B cell (primary cell): ENCODE results near the gene ZNF669. TPM values are rescaled to one million over a fixed set of nuclear protein-coding genes. Genes with fewer than 3 reads are reported as not detected.
"Not testable (repeated sequence)": the region's sequence is repeated elsewhere in the genome, so short reads cannot be mapped to it uniquely, and the experiment has no call there.

ENCODE experiments used
- ATAC-seq: fragments of 200-7000 bp; cut with Tn5 transposase; one replicate; pipeline ENCODE4 v1.10.0; 2021; ENCODE audit warnings: low read depth, mild to moderate bottlenecking, moderate number of reproducible peaks, moderate library complexity
- CTCF ChIA-PET: fragments of 350-600 bp; sonication (Branson Sonifier 250); formaldehyde crosslinking; loops from one replicate; lab custom pipeline; 2021; ENCODE audit warnings: antibody characterized with exemption, inconsistent platforms; lab: Charles Lee
- POLR2A ChIA-PET: fragments of 350-600 bp; sonication (Branson Sonifier 250); formaldehyde crosslinking; loops from one replicate; lab custom pipeline; 2021; ENCODE audit warnings: antibody characterized with exemption; lab: Charles Lee
- DNase-seq: peaks from one replicate; pipeline ENCODE4 v3.0.0; 2013
- H2AFZ ChIP-seq: 2 replicates; pipeline ENCODE4 v1.6.1; 2012; ENCODE audit warnings: mild to moderate bottlenecking, low read depth, low read length; ENCODE audit not compliant: insufficient read depth, poor library complexity, severe bottlenecking
- H3K27ac ChIP-seq, 2 donors: 1 replicate in 1 of 2; 2 replicates in 1 of 2; pipeline ENCODE4 v1.5.1; 2012 to 2013; ENCODE audit warnings: low read length in 2 of 2, mild to moderate bottlenecking in 2 of 2, moderate library complexity in 1 of 2
- H3K27me3 ChIP-seq, 4 experiments: fragments of 200-600 bp in 1 of 4; sonication (generic) in 1 of 4; replicated peaks in 1 of 4; 1 replicate in 2 of 4; 2 replicates in 2 of 4; pipeline versions ENCODE4 v1.6.1 to v1.7.0; 2013 to 2016; ENCODE audit warnings: low read length in 3 of 4, mild to moderate bottlenecking in 2 of 4, mixed read lengths in 1 of 4, moderate library complexity in 1 of 4; ENCODE audit not compliant: insufficient read depth in 4 of 4, control insufficient read depth in 3 of 4; ENCODE audit errors: control extremely low read depth in 1 of 4
- H3K36me3 ChIP-seq, 2 experiments: replicated peaks in 1 of 2; 1 replicate in 1 of 2; 2 replicates in 1 of 2; pipeline versions ENCODE4 v1.6.1 to v1.7.1; 2013; ENCODE audit warnings: low read length in 1 of 2; ENCODE audit not compliant: insufficient read depth in 2 of 2, control insufficient read depth in 1 of 2; ENCODE audit errors: control extremely low read depth in 1 of 2, extremely low read depth in 1 of 2
- H3K4me1 ChIP-seq, 2 donors: fragments of 200-600 bp in 1 of 2; sonication (generic) in 1 of 2; 1 replicate in 1 of 2; 2 replicates in 1 of 2; pipeline versions ENCODE4 v1.5.1 to v1.6.1; 2013 to 2017; ENCODE audit warnings: low read length in 2 of 2; ENCODE audit not compliant: control insufficient read depth in 2 of 2, insufficient read depth in 2 of 2
- H3K4me2 ChIP-seq: replicated peaks from 2 replicates; pipeline ENCODE3; 2012; ENCODE audit warnings: mild to moderate bottlenecking, low read depth, low read length; ENCODE audit not compliant: poor library complexity, severe bottlenecking
- H3K4me3 ChIP-seq, 5 experiments: fragments of 200-600 bp in 1 of 5; sonication (generic) in 1 of 5; 1 replicate in 3 of 5; 2 replicates in 2 of 5; pipeline versions ENCODE4 v1.5.1 to v1.7.0; 2011 to 2016; ENCODE audit warnings: low read length in 4 of 5, mild to moderate bottlenecking in 4 of 5, low read depth in 2 of 5, control low read depth in 1 of 5, moderate library complexity in 1 of 5; ENCODE audit not compliant: insufficient read depth in 1 of 5; ENCODE audit errors: control extremely low read depth in 1 of 5, extremely low read depth in 1 of 5
- H3K79me2 ChIP-seq: fragments of 200-600 bp; sonication (generic); one replicate; pipeline ENCODE4 v1.6.0; 2016; ENCODE audit warnings: low read length; ENCODE audit not compliant: control insufficient read depth, insufficient read depth
- H3K9ac ChIP-seq: fragments of 200-600 bp; sonication (generic); 2 replicates; pipeline ENCODE4 v1.6.1; 2017; ENCODE audit warnings: mild to moderate bottlenecking, low read length, moderate library complexity
- H3K9me3 ChIP-seq, 3 donors: one replicate each; pipeline versions ENCODE4 v1.6.1 to v1.7.1; 2013; ENCODE audit warnings: low read length in 2 of 3; ENCODE audit not compliant: control insufficient read depth in 2 of 3, insufficient read depth in 1 of 3; ENCODE audit errors: control extremely low read depth in 1 of 3
- H4K20me1 ChIP-seq: 2 replicates; pipeline ENCODE4 v1.6.0; 2012; ENCODE audit warnings: mild to moderate bottlenecking, low read length; ENCODE audit not compliant: insufficient read depth, control insufficient read depth, poor library complexity, severe bottlenecking
- H3K27ac Mint-ChIP-seq: one replicate; pipeline ENCODE4 v1.8.0; 2021; ENCODE audit warnings: mixed read lengths
- H3K27me3 Mint-ChIP-seq: one replicate; pipeline ENCODE4 v1.8.0; 2021; ENCODE audit warnings: mixed read lengths
- H3K4me1 Mint-ChIP-seq: one replicate; pipeline ENCODE4 v1.8.0; 2021; ENCODE audit warnings: mixed read lengths
- H3K4me3 Mint-ChIP-seq: one replicate; pipeline ENCODE4 v1.8.0; 2021; ENCODE audit warnings: mixed read lengths
- H3K9me3 Mint-ChIP-seq: one replicate; pipeline ENCODE4 v1.8.0; 2022; ENCODE audit warnings: mixed read lengths; ENCODE audit not compliant: insufficient read depth
- CTCF ChIP-seq: fragments of 200-600 bp; IDR thresholded peaks from one replicate; pipeline ENCODE4 v1.8.0; 2022; ENCODE audit warnings: antibody characterized with exemption, mild to moderate bottlenecking
- EZH2 ChIP-seq: IDR thresholded peaks from 2 replicates; pipeline ENCODE4 v1.6.1; 2012; ENCODE audit warnings: borderline replicate concordance, low read depth, mild to moderate bottlenecking, moderate library complexity, low read length; ENCODE audit not compliant: insufficient read depth, poor library complexity, severe bottlenecking
- WGBS: methylation state at CpG from one replicate; pipeline ENCODE4 v1.1.5; 2013; ENCODE audit warnings: missing lambda C conversion rate; ENCODE audit not compliant: insufficient coverage; 5-methylcytosine and 5-hydroxymethylcytosine counted together
- intact Hi-C: fragments of 100-400 bp; cut with micrococcal nuclease; formaldehyde crosslinking; loops from one replicate; pipeline ENCODE4 v1.10.0; 2022
- polyA plus RNA-seq: library from polyadenylated mRNA; depleted of rRNA; stranded (reverse); fragments of >200 nt; gene quantifications from 2 replicates; pipeline ENCODE4 v1.2.3, GENCODE V29; 2012
- total RNA-seq, 2 donors: library from RNA; stranded (reverse); fragments of 120-200 nt in 1 of 2; gene quantifications; 1 replicate in 1 of 2; 2 replicates in 1 of 2; pipeline versions ENCODE4 v1.2.3 to v1.2.4, GENCODE V29; 2013 to 2022

The ZNF669 gene
- total and polyA plus RNA-seq, 2 donors (not counting 1 experiment from before 2014, with no cell fraction given), result 16.3 to 20.8 TPM

GRCh38 chr1:247131236-247131635 lies 27.1 kb upstream of the ZNF669 start:
- Histone ChIP-seq H2AFZ (no peak overlapping the region), H3K4me1 (peaks cover 0 to 3% of the 10 kb centered on the region in 2 donors), H3K36me3 (no peaks in the 10 kb centered on the region), H3K27me3 (no peaks in the 10 kb centered on the region), H3K9me3 (peaks cover 5 to 28% (median 18%) of the 10 kb centered on the region in 3 donors), H3K79me2 (peaks cover 16% of the 10 kb centered on the region), H4K20me1 (peaks cover 4% of the 10 kb centered on the region), H3K4me2 (no peak overlapping the region), H3K9ac (no peak overlapping the region), H3K27ac (no peak overlapping the region), H3K4me3 (no peak overlapping the region)
- ChIA-PET CTCF (no interaction called here), POLR2A (no interaction called here)
- Mint-ChIP-seq H3K4me3 (no peak overlapping the region), H3K27me3 (no peaks in the 10 kb centered on the region), H3K4me1 (peaks cover 7% of the 10 kb centered on the region), H3K27ac (no peak overlapping the region), H3K9me3 (peaks cover 19% of the 10 kb centered on the region)
- DNase-seq (no peak), ATAC-seq (no peak)
- TF ChIP-seq CTCF, result no peak
- no peak for TF ChIP-seq EZH2
- 99% methylated on average over 10 of the region's 10 CpGs for WGBS
- intact Hi-C loops, result no loop called here

GRCh38 chr1:247127519-247128282 lies 23.5 kb upstream of the ZNF669 start:
- peak overlapping the region in 3 of 5 experiments; percentile 23 to 36 (median 26) for H3K4me3 ChIP-seq
- H4K20me1 ChIP-seq, H3K36me3 ChIP-seq, CTCF ChIA-PET, H3K9me3 Mint-ChIP-seq, H3K27me3 ChIP-seq, ATAC-seq, H3K27me3 Mint-ChIP-seq, H3K27ac ChIP-seq, H3K9ac ChIP-seq, H3K4me1 Mint-ChIP-seq, H2AFZ ChIP-seq, H3K4me1 ChIP-seq, DNase-seq: not testable (repeated sequence)
- peaks cover 16% of the 10 kb centered on the region for H3K79me2 ChIP-seq
- peak overlapping the region; percentile 83 for H3K4me3 Mint-ChIP-seq
- intact Hi-C loops, result loop anchor here (2.0 kb wide), 1 partner anchor 41 kb away; no protein-coding TSS in a partner anchor
- POLR2A ChIA-PET, result interaction anchor here (0.7 kb wide), 1 partner anchor 41 kb away, joined by 3 read pairs; no protein-coding TSS in a partner anchor
- peaks cover under 1 to 22% (median 2%) of the 10 kb centered on the region in 3 donors for H3K9me3 ChIP-seq
- H3K4me2 ChIP-seq, result peak overlapping the region; percentile 42
- peak overlapping the region; percentile 81 for H3K27ac Mint-ChIP-seq
- WGBS, result 34% methylated on average over 4 of the region's 18 CpGs

GRCh38 chr1:247126601-247127000 lies 22.4 kb upstream of the ZNF669 start:
- ATAC-seq, result peak; percentile 46
- H3K79me2 ChIP-seq, result peaks cover 12% of the 10 kb centered on the region
- H3K9ac ChIP-seq, H2AFZ ChIP-seq, DNase-seq, intact Hi-C loops, H3K4me2 ChIP-seq, POLR2A ChIA-PET, H3K27me3 ChIP-seq, H3K4me3 Mint-ChIP-seq, H3K36me3 ChIP-seq, H3K27ac ChIP-seq, H3K4me1 Mint-ChIP-seq, H3K4me3 ChIP-seq, H3K27ac Mint-ChIP-seq, CTCF ChIA-PET, H3K4me1 ChIP-seq, H3K9me3 Mint-ChIP-seq, H4K20me1 ChIP-seq, H3K27me3 Mint-ChIP-seq: not testable (repeated sequence)
- peaks cover 2 to 17% (median 5%) of the 10 kb centered on the region in 3 donors for H3K9me3 ChIP-seq
- no CpG with 5 or more reads among the region's 46 CpGs for WGBS
